ENCODE data around the gene SH3RF3.

The SH3RF3 gene

GRCh38 chr2:109463891-109464290 is 334.9 kb downstream of the SH3RF3 start:
- H3K27me3 ChIP-seq, result no peaks in the 10 kb centered on the region
- no peak overlapping the region for H3K4me2 ChIP-seq
- no peak for TF ChIP-seq Cebpa-rat (IDR thresholded peaks at IDR 0.05)
- 0 out of 22 replicates have a peak, but pooled peaks cover 0 to 5% (median 0%) of the 10 kb centered on the region in 11 experiments for H3K9me3 ChIP-seq (replicated peaks in 1 of 11)
- no peak overlapping the region for H3K9ac ChIP-seq
- H3K27ac ChIP-seq, result no peak overlapping the region
- H3K4me1 ChIP-seq, result peaks cover 22 to 49% (median 31%) of the 10 kb centered on the region in 10 experiments
- no peak overlapping the region for H3K4me3 ChIP-seq
- H4K20me1 ChIP-seq, result peaks cover 0 to 19% (median 11%) of the 10 kb centered on the region in 11 experiments; a peak in 12 of 22 replicates
- peaks cover 0 to 64% (median 36%) of the 10 kb centered on the region in 11 experiments; a peak in 19 of 22 replicates for H3K36me3 ChIP-seq

GRCh38 chr2:109466674-109467575 is 337.9 kb downstream of the SH3RF3 start:
- Histone ChIP-seq H4K20me1 (peaks cover 0 to 30% (median 14%) of the 10 kb centered on the region in 11 experiments; a peak in 11 of 22 replicates), H3K27ac (peak overlapping the region in 4 of 11 experiments; percentile 19 to 75 (median 47); a peak in 5 of 22 replicates), H3K36me3 (peaks cover 0 to 47% (median 20%) of the 10 kb centered on the region in 11 experiments; a peak in 15 of 22 replicates), H3K4me3 (peak overlapping the region in 3 of 10 experiments; percentile 1 to 36 (median 17); a peak in 1 of 20 replicates), H3K9me3 (replicated peaks in 1 of 11) (peaks cover 0 to 8% (median 0%) of the 10 kb centered on the region in 11 experiments; a peak in 6 of 22 replicates), H3K4me1 (peaks cover 52 to 71% (median 61%) of the 10 kb centered on the region in 10 experiments), H3K27me3 (no peaks in the 10 kb centered on the region), H3K9ac (peak overlapping the region in 6 of 11 experiments; percentile 9 to 64 (median 54); a peak in 8 of 22 replicates), H3K4me2 (peak overlapping the region; percentile 73 to 97 (median 88))
- no peak for TF ChIP-seq Cebpa-rat (IDR thresholded peaks at IDR 0.05)

- Histone ChIP-seq H4K20me1 (peaks cover 0 to 30% (median 14%) of the 10 kb centered on the region in 11 experiments; a peak in 11 of 22 replicates), H3K4me2 (peak overlapping the region; percentile 73 to 97 (median 88)), H3K9ac (peak overlapping the region in 6 of 11 experiments; percentile 9 to 64 (median 54); a peak in 11 of 22 replicates), H3K27ac (peak overlapping the region in 7 of 11 experiments; percentile 27 to 75 (median 40); a peak in 11 of 22 replicates), H3K27me3 (no peaks in the 10 kb centered on the region), H3K4me1 (peaks cover 60 to 78% (median 69%) of the 10 kb centered on the region in 10 experiments), H3K9me3 (replicated peaks in 1 of 11) (peaks cover 0 to 8% (median 0%) of the 10 kb centered on the region in 11 experiments; a peak in 6 of 22 replicates), H3K4me3 (peak overlapping the region in 3 of 10 experiments; percentile 1 to 36 (median 17); a peak in 3 of 20 replicates), H3K36me3 (peaks cover 0 to 39% (median 17%) of the 10 kb centered on the region in 11 experiments; a peak in 15 of 22 replicates)
- no peak for TF ChIP-seq Cebpa-rat (IDR thresholded peaks at IDR 0.05)
Measured at GRCh38 chr2:109467701-109468100, 338.7 kb downstream of the SH3RF3 start.

- Histone ChIP-seq H3K4me2 (peak overlapping the region; percentile 73 to 97 (median 88)), H4K20me1 (peaks cover 0 to 33% (median 16%) of the 10 kb centered on the region in 11 experiments; a peak in 13 of 22 replicates), H3K9me3 (replicated peaks in 1 of 11) (peaks cover 0 to 8% (median 0%) of the 10 kb centered on the region in 11 experiments; a peak in 6 of 22 replicates), H3K27ac (peak overlapping the region in 3 of 11 experiments; percentile 63 to 75 (median 74); a peak in 5 of 22 replicates), H3K4me1 (peaks cover 71 to 83% (median 80%) of the 10 kb centered on the region in 10 experiments), H3K9ac (peak overlapping the region in 1 of 11 experiments; percentile 3; a peak in 1 of 22 replicates), H3K36me3 (peaks cover 0 to 27% (median 5%) of the 10 kb centered on the region in 11 experiments; a peak in 12 of 22 replicates), H3K4me3 (no peak overlapping the region), H3K27me3 (no peaks in the 10 kb centered on the region)
- TF ChIP-seq Cebpa-rat (IDR thresholded peaks at IDR 0.05), result no peak
Measured at GRCh38 chr2:109468893-109469292, 339.9 kb downstream of the SH3RF3 start.

GRCh38 chr2:109471658-109472057 is 342.7 kb downstream of the SH3RF3 start:
- H3K27me3 ChIP-seq, result no peaks in the 10 kb centered on the region
- H3K9ac ChIP-seq, result 0 out of 22 replicates have a peak overlapping the region, but pooled peaks of 1 of the 11 experiments have one; percentile 5
- H3K4me1 ChIP-seq, result peaks cover 95 to 100% (median 100%) of the 10 kb centered on the region in 10 experiments
- H3K27ac ChIP-seq, result peak overlapping the region in 6 of 11 experiments; percentile 57 to 75 (median 66); a peak in 11 of 22 replicates
- H3K4me2 ChIP-seq, result peak overlapping the region; percentile 73 to 97 (median 88)
- H3K4me3 ChIP-seq, result no peak overlapping the region
- H4K20me1 ChIP-seq, result peaks cover 0 to 50% (median 24%) of the 10 kb centered on the region in 11 experiments; a peak in 13 of 22 replicates
- peaks cover 0 to 8% (median 0%) of the 10 kb centered on the region in 11 experiments; a peak in 6 of 22 replicates for H3K9me3 ChIP-seq (replicated peaks in 1 of 11)
- no peak for TF ChIP-seq Cebpa-rat (IDR thresholded peaks at IDR 0.05)
- H3K36me3 ChIP-seq, result peaks cover 0 to 13% (median 6%) of the 10 kb centered on the region in 11 experiments; a peak in 6 of 22 replicates

GRCh38 chr2:109472331-109472959 is 343.4 kb downstream of the SH3RF3 start:
- Histone ChIP-seq H3K36me3 (peaks cover 0 to 21% (median 7%) of the 10 kb centered on the region in 11 experiments; a peak in 9 of 22 replicates), H4K20me1 (peaks cover 0 to 44% (median 23%) of the 10 kb centered on the region in 11 experiments; a peak in 13 of 22 replicates), H3K9me3 (replicated peaks in 1 of 11) (peaks cover 0 to 8% (median 0%) of the 10 kb centered on the region in 11 experiments; a peak in 6 of 22 replicates), H3K27ac (no peak overlapping the region), H3K9ac (0 out of 22 replicates have a peak overlapping the region, but pooled peaks of 1 of the 11 experiments have one; percentile 5), H3K4me1 (peaks cover 87 to 100% (median 100%) of the 10 kb centered on the region in 10 experiments), H3K4me2 (peak overlapping the region; percentile 73 to 97 (median 88)), H3K27me3 (no peaks in the 10 kb centered on the region), H3K4me3 (no peak overlapping the region)
- TF ChIP-seq Cebpa-rat (IDR thresholded peaks at IDR 0.05), result no peak

- peak overlapping the region; percentile 73 to 97 (median 88); a peak in 21 of 22 replicates for H3K4me2 ChIP-seq
- H3K27ac ChIP-seq, result peak overlapping the region in 4 of 11 experiments; percentile 34 to 53 (median 36); a peak in 4 of 22 replicates
- peaks cover 82 to 100% (median 100%) of the 10 kb centered on the region in 10 experiments for H3K4me1 ChIP-seq
- H3K27me3 ChIP-seq, result no peaks in the 10 kb centered on the region
- H3K9me3 ChIP-seq (replicated peaks in 1 of 11), result peaks cover 0 to 8% (median 0%) of the 10 kb centered on the region in 11 experiments; a peak in 6 of 22 replicates
- TF ChIP-seq Cebpa-rat (IDR thresholded peaks at IDR 0.05), result no peak
- H3K9ac ChIP-seq, result no peak overlapping the region; a peak in 1 of 22 replicates
- peaks cover 0 to 27% (median 7%) of the 10 kb centered on the region in 11 experiments; a peak in 9 of 22 replicates for H3K36me3 ChIP-seq
- no peak overlapping the region for H3K4me3 ChIP-seq
- H4K20me1 ChIP-seq, result peaks cover 0 to 44% (median 27%) of the 10 kb centered on the region in 11 experiments; a peak in 11 of 22 replicates
Measured at GRCh38 chr2:109472974-109473373, 344.0 kb downstream of the SH3RF3 start.

Data from BLaER1 treated with 17β-estradiol and CSF1 and Interleukin-3, amounts not matched to agents 10 nM and 100 nM (cell line).